H1 (cell line): Measurements from ENCODE around the gene CNTNAP1. TPM values are rescaled to one million over a fixed set of nuclear protein-coding genes. Genes with fewer than 3 reads are reported as not detected.

Experiments used
- CTCF ChIA-PET: fragments of 300-600 bp; sonication (Branson Sonifier 250); formaldehyde crosslinking; loops from one replicate; lab custom pipeline; 2021; ENCODE audit not compliant: partially characterized antibody; lab: Charles Lee
- POLR2A ChIA-PET: fragments of 300-600 bp; sonication (Branson Sonifier 250); formaldehyde crosslinking; loops from one replicate; lab custom pipeline; 2021; ENCODE audit warnings: inconsistent platforms; ENCODE audit not compliant: partially characterized antibody; lab: Charles Lee
- DNase-seq, 2 experiments: peaks; one replicate each; pipeline versions ENCODE4 v3.0.0 to v3.0.0-alpha.2; 2010 to 2022; ENCODE audit warnings: low spot score in 2 of 2, low read depth in 1 of 2, mixed read lengths in 1 of 2
- FAIRE-seq: peaks from 2 replicates; lab custom pipeline; 2011; peaks lifted over from hg19 to GRCh38; lab: Jason Lieb, UNC
- H2AFZ ChIP-seq: 2 replicates; pipeline ENCODE4 v1.8.1; 2012; ENCODE audit warnings: low read length, inconsistent platforms
- H2AK5ac ChIP-seq: 2 replicates; pipeline ENCODE4 v1.6.1; 2013; ENCODE audit warnings: low read depth, low read length
- H2BK120ac ChIP-seq: replicated peaks from 2 replicates; pipeline ENCODE3; 2013; ENCODE audit warnings: low read depth, low read length, inconsistent platforms
- H2BK12ac ChIP-seq: 2 replicates; pipeline ENCODE4 v1.6.1; 2013; ENCODE audit warnings: low read depth, low read length
- H2BK15ac ChIP-seq: 2 replicates; pipeline ENCODE4 v1.6.1; 2013; ENCODE audit warnings: low read length
- H2BK20ac ChIP-seq: 2 replicates; pipeline ENCODE4 v1.6.1; 2013; ENCODE audit warnings: low read length
- H2BK5ac ChIP-seq: 2 replicates; pipeline ENCODE4 v1.6.1; 2013; ENCODE audit warnings: low read depth, low read length
- H3K14ac ChIP-seq: 2 replicates; pipeline ENCODE4 v1.6.1; 2013; ENCODE audit warnings: inconsistent platforms; ENCODE audit not compliant: insufficient read length
- H3K18ac ChIP-seq: 2 replicates; pipeline ENCODE4 v1.6.1; 2013; ENCODE audit warnings: low read length; ENCODE audit errors: extremely low read depth
- H3K23ac ChIP-seq: 2 replicates; pipeline ENCODE4 v1.6.1; 2013; ENCODE audit warnings: inconsistent platforms; ENCODE audit not compliant: insufficient read length
- H3K23me2 ChIP-seq: 2 replicates; pipeline ENCODE4 v1.6.1; 2013; ENCODE audit warnings: low read depth, low read length
- H3K27ac ChIP-seq: 2 replicates; pipeline ENCODE4 v1.6.1; 2011; ENCODE audit warnings: low read depth, low read length, inconsistent platforms
- H3K27me3 ChIP-seq, 4 experiments: replicated peaks in 1 of 4; 1 replicate in 1 of 4; 2 replicates in 3 of 4; pipeline versions ENCODE4 v1.6.1 to v1.8.1; 2011 to 2013; ENCODE audit warnings: low read length in 3 of 4, mild to moderate bottlenecking in 3 of 4, inconsistent platforms in 2 of 4, mixed read lengths in 2 of 4, moderate library complexity in 1 of 4; ENCODE audit not compliant: control insufficient read depth in 3 of 4, insufficient read depth in 3 of 4; ENCODE audit errors: extremely low read depth in 1 of 4
- H3K36me3 ChIP-seq, 4 experiments: 2 replicates each; pipeline versions ENCODE4 v1.6.1 to v1.8.1; 2011 to 2013; ENCODE audit warnings: mild to moderate bottlenecking in 4 of 4, low read length in 3 of 4, moderate library complexity in 2 of 4, control low read depth in 1 of 4, inconsistent platforms in 1 of 4; ENCODE audit not compliant: insufficient read depth in 4 of 4, control insufficient read depth in 2 of 4
- H3K4ac ChIP-seq: replicated peaks from 2 replicates; pipeline ENCODE3; 2013; ENCODE audit warnings: low read length, low read depth, mixed read lengths, inconsistent platforms; ENCODE audit not compliant: insufficient read length
- H3K4me1 ChIP-seq, 4 experiments: replicated peaks in 1 of 4; 1 replicate in 1 of 4; 2 replicates in 3 of 4; pipeline versions ENCODE4 v1.6.1 to v1.8.1; 2011 to 2013; ENCODE audit warnings: low read length in 3 of 4, inconsistent platforms in 2 of 4, mixed read lengths in 1 of 4; ENCODE audit not compliant: insufficient read depth in 4 of 4, control insufficient read depth in 3 of 4
- H3K4me2 ChIP-seq, 2 experiments: 2 replicates each; pipeline versions ENCODE4 v1.6.1 to v1.8.1; 2011 to 2013; ENCODE audit warnings: low read depth in 2 of 2, low read length in 2 of 2, control low read depth in 1 of 2, inconsistent platforms in 1 of 2, mild to moderate bottlenecking in 1 of 2; ENCODE audit not compliant: insufficient read depth in 1 of 2
- H3K4me3 ChIP-seq, 4 experiments: fragments of 200-600, 300-600 bp in 1 of 4; sonication (generic), shearing (Covaris generic), sonication (Bioruptor Twin) in 1 of 4; 2 replicates each; pipeline versions ENCODE4 v1.5.1 to v1.8.1; 2011 to 2016; ENCODE audit warnings: low read length in 4 of 4, low read depth in 3 of 4, control low read depth in 2 of 4, inconsistent platforms in 2 of 4, mild to moderate bottlenecking in 2 of 4, mixed read lengths in 1 of 4, moderate library complexity in 1 of 4; ENCODE audit not compliant: insufficient read depth in 2 of 4; ENCODE audit errors: extremely low read depth in 1 of 4
- H3K56ac ChIP-seq: replicated peaks from 2 replicates; pipeline ENCODE3; 2013; ENCODE audit warnings: low read depth, mild to moderate bottlenecking, mixed read lengths, low read length, inconsistent platforms; ENCODE audit not compliant: insufficient read length
- H3K79me1 ChIP-seq: 2 replicates; pipeline ENCODE4 v1.6.1; 2013; ENCODE audit warnings: low read depth, low read length, control low read depth
- H3K79me2 ChIP-seq, 2 experiments: 2 replicates each; pipeline versions ENCODE4 v1.6.1 to v1.8.1; 2012 to 2013; ENCODE audit warnings: low read length in 2 of 2, mild to moderate bottlenecking in 2 of 2, inconsistent platforms in 1 of 2; ENCODE audit not compliant: insufficient read depth in 2 of 2, control insufficient read depth in 1 of 2
- H3K9ac ChIP-seq, 4 experiments: replicated peaks in 1 of 4; 1 replicate in 1 of 4; 2 replicates in 3 of 4; pipeline versions ENCODE4 v1.6.1 to v1.8.1; 2011 to 2013; ENCODE audit warnings: low read depth in 3 of 4, low read length in 3 of 4, control low read depth in 2 of 4, mild to moderate bottlenecking in 2 of 4, moderate library complexity in 2 of 4, inconsistent platforms in 1 of 4; ENCODE audit errors: extremely low read depth in 1 of 4
- H3K9me3 ChIP-seq, 2 experiments: 2 replicates each; pipeline versions ENCODE4 v1.6.1 to v1.8.1; 2012 to 2013; ENCODE audit warnings: mild to moderate bottlenecking in 2 of 2, moderate library complexity in 2 of 2, control low read depth in 1 of 2, inconsistent platforms in 1 of 2, low read depth in 1 of 2, low read length in 1 of 2, mixed read lengths in 1 of 2; ENCODE audit not compliant: insufficient read depth in 2 of 2
- H4K20me1 ChIP-seq, 2 experiments: replicated peaks in 1 of 2; 2 replicates each; pipeline versions ENCODE3 to v1.8.1; 2011 to 2013; ENCODE audit warnings: inconsistent platforms in 2 of 2, low read length in 2 of 2, mild to moderate bottlenecking in 1 of 2; ENCODE audit not compliant: insufficient read depth in 2 of 2, control insufficient read depth in 1 of 2
- H4K5ac ChIP-seq: 2 replicates; pipeline ENCODE4 v1.6.1; 2013; ENCODE audit warnings: low read length, low read depth, mixed read lengths, inconsistent platforms; ENCODE audit not compliant: insufficient read length
- H4K8ac ChIP-seq: 2 replicates; pipeline ENCODE4 v1.8.0; 2013; ENCODE audit warnings: mild to moderate bottlenecking, moderate library complexity, low read length, inconsistent platforms; ENCODE audit not compliant: insufficient read depth; ENCODE audit errors: extremely low read depth
- H4K91ac ChIP-seq: replicated peaks from 2 replicates; pipeline ENCODE3; 2013; ENCODE audit warnings: low read length, mixed read lengths, inconsistent platforms; ENCODE audit not compliant: insufficient read length
- BACH1 ChIP-seq: IDR thresholded peaks from 2 replicates; pipeline ENCODE4 v1.6.1; 2012; ENCODE audit warnings: low read length, improper control_type of control experiment
- CEBPB ChIP-seq: IDR thresholded peaks from 2 replicates; pipeline ENCODE4 v1.6.1; 2012; ENCODE audit warnings: low read depth, low read length
- CHD2 ChIP-seq: IDR thresholded peaks from 2 replicates; pipeline ENCODE4 v1.6.1; 2012; ENCODE audit warnings: low read length, improper control_type of control experiment
- CREB1 ChIP-seq: IDR thresholded peaks from 2 replicates; pipeline ENCODE4 v1.6.1; 2012; ENCODE audit warnings: inconsistent platforms
- HDAC6 ChIP-seq: IDR thresholded peaks from one replicate; pipeline ENCODE4 v1.7.1; 2012; ENCODE audit warnings: low read depth, mild to moderate bottlenecking, inconsistent platforms, low read length, moderate library complexity
- POLR2AphosphoS5 ChIP-seq: IDR thresholded peaks from 2 replicates; pipeline ENCODE4 v1.6.1; 2011; ENCODE audit warnings: low read depth, low read length
- RXRA ChIP-seq: IDR thresholded peaks from 2 replicates; pipeline ENCODE4 v1.6.1; 2011; ENCODE audit warnings: low read depth, mild to moderate bottlenecking, low read length, moderate library complexity; ENCODE audit not compliant: insufficient read depth
- SUZ12 ChIP-seq: fragments of 200-600 bp; sonication (generic); IDR thresholded peaks from 2 replicates; pipeline ENCODE4 v1.6.1; 2012; ENCODE audit warnings: mild to moderate bottlenecking, inconsistent platforms, low read length, moderate library complexity, mixed read lengths
- TBP ChIP-seq: IDR thresholded peaks from 2 replicates; pipeline ENCODE4 v1.6.1; 2011; ENCODE audit warnings: low read depth, low read length, improper control_type of control experiment
- TCF12 ChIP-seq: IDR thresholded peaks from 2 replicates; pipeline ENCODE4 v1.6.1; 2011; ENCODE audit warnings: low read depth, mild to moderate bottlenecking, low read length
- TEAD4 ChIP-seq: IDR thresholded peaks from 2 replicates; pipeline ENCODE4 v1.6.1; 2012; ENCODE audit warnings: low read depth, low read length, inconsistent platforms, mixed read lengths
- WGBS, 2 experiments: shearing (Covaris generic) in 1 of 2; methylation state at CpG; one replicate each; pipeline versions ENCODE4 v1.1.6 to v1.1.7; 2013 to 2015; ENCODE audit warnings: low lambda C conversion rate in 2 of 2, mixed read lengths in 2 of 2, inconsistent platforms in 1 of 2, low coverage in 1 of 2, missing lambda C conversion rate in 1 of 2; ENCODE audit not compliant: insufficient replicate concordance in 2 of 2, insufficient coverage in 1 of 2, insufficient read length in 1 of 2; ENCODE audit errors: extremely low coverage in 1 of 2, missing lambda C conversion rate in 1 of 2; 5-methylcytosine and 5-hydroxymethylcytosine counted together
- polyA plus RNA-seq, 7 experiments: library from polyadenylated mRNA; depleted of rRNA in 3 of 7; stranded (reverse) in 5 of 7; unstranded in 2 of 7; fragments of >200 nt in 5 of 7; fragments of 200-250 nt in 2 of 7; gene quantifications; 1 replicate in 5 of 7; 2 replicates in 1 of 7; 4 replicates in 1 of 7; pipeline versions ENCODE4 v1.2.1 to v1.2.3, GENCODE V29; 2011 to 2013; ENCODE audit warnings: missing spikeins in 2 of 7, mixed read lengths in 2 of 7
- total RNA-seq: library from RNA; stranded (reverse); fragmentation: NEBNext Ultra II Directional; extraction: Animal tissue kit (Norgen Biotek cat#: 25700); gene quantifications from 2 replicates; pipeline ENCODE4 v1.2.1, GENCODE V29; 2021

Gene CNTNAP1
- total and polyA plus RNA-seq, 2 of the 8 experiments (the other 6 are each of a cell fraction or from before 2014, with no cell fraction given), result 4.7 to 10.0 TPM

DNA sequence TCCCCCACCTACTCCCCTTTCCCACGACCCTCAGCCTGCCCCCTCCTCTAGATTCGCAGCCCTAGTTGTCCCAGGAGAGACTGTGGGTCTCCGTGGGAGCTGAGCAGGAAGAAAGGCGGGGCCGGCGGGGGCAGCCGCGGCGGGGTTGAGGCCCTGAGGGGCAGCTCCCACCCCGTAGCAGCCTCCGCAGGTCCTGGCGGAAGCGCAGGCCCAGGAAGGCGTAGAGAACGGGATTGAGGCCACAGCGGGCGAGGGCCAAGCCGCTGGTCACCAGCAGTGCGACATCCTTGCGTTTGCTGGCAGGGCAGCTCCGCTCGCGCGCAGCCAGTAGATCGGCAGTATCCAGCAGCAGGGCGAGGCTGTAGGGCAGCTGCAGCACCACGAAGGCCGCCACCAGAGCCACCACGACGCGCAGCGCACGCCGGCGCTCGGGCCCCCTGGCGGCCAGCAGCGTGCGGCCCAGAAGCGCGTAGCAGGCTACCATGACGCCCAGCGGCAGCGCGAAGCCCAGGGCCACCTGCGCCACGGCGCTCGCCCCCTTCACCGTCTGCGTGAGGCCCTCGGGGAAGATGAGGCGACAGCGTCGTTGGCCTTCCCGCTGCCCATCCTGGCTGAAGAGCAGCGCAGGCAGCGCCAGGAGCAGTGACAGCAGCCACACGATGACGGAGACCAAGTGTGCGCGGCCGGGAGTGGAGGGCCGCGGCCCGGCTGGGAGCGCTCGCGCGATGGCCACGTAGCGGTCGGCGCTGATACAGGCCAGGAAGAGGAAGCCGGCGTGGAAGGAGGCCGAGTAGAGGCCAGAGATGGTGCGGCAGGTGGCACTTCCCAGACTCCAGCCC lies 2.6 kb upstream of the CNTNAP1 start:
- Histone ChIP-seq H3K18ac (peak overlapping the region; percentile 99), H3K27ac (peak overlapping the region; percentile 56; the same call in 1 of the 2 replicates)
- TF ChIP-seq CHD2 (0 out of 2 replicates have a peak, but pooled peaks have one; percentile 40), TCF12 (peak; percentile 55; the same call in 1 of the 2 replicates), BACH1 (peak; percentile 47; the same call in 1 of the 2 replicates), CREB1 (peak; percentile 81), HDAC6 (no peak), CEBPB (peak; percentile 5; the same call in 1 of the 2 replicates), RXRA (no peak), TBP (peak; percentile 54; the same call in 1 of the 2 replicates), POLR2AphosphoS5 (no peak; the same call in 1 of the 2 replicates), TEAD4 (no peak), SUZ12 (peak; percentile 38; the same call in 1 of the 2 replicates)

More for the DNA sequence above, 2.6 kb upstream of the CNTNAP1 start:
- Histone ChIP-seq H3K27me3 (peaks cover 0 to 36% (median 26%) of the 10 kb centered on the region in 4 experiments; a peak in 5 of 7 replicates), H4K91ac (peak overlapping the region; percentile 99), H2AK5ac (no peak overlapping the region), H3K79me2 (no peaks in the 10 kb centered on the region), H3K36me3 (no peaks in the 10 kb centered on the region), H3K4ac (peak overlapping the region; percentile 92), H3K23me2 (peaks cover 38% of the 10 kb centered on the region), H2BK5ac (peak overlapping the region; percentile 93), H2BK20ac (peak overlapping the region; percentile 80; the same call in 1 of the 2 replicates), H3K23ac (no peak overlapping the region), H2BK15ac (peak overlapping the region; percentile 100; the same call in 1 of the 2 replicates), H3K4me3 (peak overlapping the region; percentile 7 to 69 (median 40)), H2AFZ (peak overlapping the region; percentile 64; the same call in 1 of the 2 replicates), H3K4me2 (peak overlapping the region; percentile 58 to 83), H3K9ac (peak overlapping the region in 2 of 4 experiments; percentile 36 to 58; a peak in 3 of 7 replicates), H2BK120ac (peak overlapping the region; percentile 93), H3K56ac (peak overlapping the region; percentile 62), H3K9me3 (no peaks in the 10 kb centered on the region), H3K79me1 (no peaks in the 10 kb centered on the region), H4K20me1 (peaks cover under 1 to 8% of the 10 kb centered on the region in 2 experiments), H2BK12ac (peak overlapping the region; percentile 99; the same call in 1 of the 2 replicates), H4K8ac (peak overlapping the region; percentile 81), H3K14ac (no peak overlapping the region), H3K4me1 (peaks cover 0 to 35% (median 30%) of the 10 kb centered on the region in 4 experiments; a peak in 6 of 7 replicates), H4K5ac (peak overlapping the region; percentile 80)
- CTCF ChIA-PET, result interaction anchor here (0.6 to 4.4 kb wide), 30 partner anchors 10 to 283 kb away, joined by 3 to 56 read pairs (median 4); partner anchors contain the start of genes MLX, PSMC3IP, RAMP2 and RETREG3
- DNase-seq, result peak in 1 of 2 experiments; percentile 91
- POLR2A ChIA-PET, result interaction anchor here (0.6 to 14.0 kb wide), 19 partner anchors 14 to 688 kb away, joined by 3 to 239 read pairs (median 4); partner anchors contain the start of genes BECN1, MLX, PSMC3IP and RAMP2
- no peak for FAIRE-seq
- 8% methylated on average over 65 of the region's 78 CpGs; no CpG with 5 or more reads in 1 of the 2 experiments for WGBS, 2 experiments
